Activated effector memory CD4-positive, alpha-beta T cell treated with Interleukin-2 at 50 U/mL for 16 hours (primary cell): Measurements from ENCODE around the gene DLX3.

Source experiments
- DNase-seq: peaks from one replicate; pipeline ENCODE4 v3.0.0-alpha.2; 2020

Gene DLX3

GRCh38 chr17:49990921-49991320 lies 4.1 kb downstream of the DLX3 start:
- no peak for DNase-seq

GRCh38 chr17:49990331-49990730 lies 4.7 kb downstream of the DLX3 start:
- DNase-seq = no peak

- no peak for DNase-seq
Measured at GRCh38 chr17:49989518-49989880, 5.5 kb downstream of the DLX3 start.

GRCh38 chr17:49987681-49988441 lies 7.2 kb downstream of the DLX3 start:
- no peak for DNase-seq

- no peak for DNase-seq
Measured at GRCh38 chr17:49987290-49987585, 7.8 kb downstream of the DLX3 start.

- no peak for DNase-seq
Measured at GRCh38 chr17:49986396-49987289, 8.4 kb downstream of the DLX3 start.

GRCh38 chr17:49985310-49985990 lies 9.6 kb downstream of the DLX3 start:
- no peak for DNase-seq

- DNase-seq = no peak
Measured at GRCh38 chr17:49984776-49985175, 10.2 kb downstream of the DLX3 start.

GRCh38 chr17:49984283-49984682 lies 10.7 kb downstream of the DLX3 start:
- DNase-seq = no peak

GRCh38 chr17:49980703-49981197 lies 14.3 kb downstream of the DLX3 start:
- no peak for DNase-seq

GRCh38 chr17:49979748-49980479 lies 15.1 kb downstream of the DLX3 start:
- DNase-seq = no peak

GRCh38 chr17:49978501-49978900 lies 16.5 kb downstream of the DLX3 start:
- no peak for DNase-seq

GRCh38 chr17:49977463-49978389 lies 17.3 kb downstream of the DLX3 start:
- DNase-seq = no peak

- DNase-seq = no peak
Measured at GRCh38 chr17:49976828-49977202, 18.2 kb downstream of the DLX3 start.

- no peak for DNase-seq
Measured at GRCh38 chr17:49976163-49976827, 18.7 kb downstream of the DLX3 start.

- DNase-seq = no peak
Measured at GRCh38 chr17:49975531-49975930, 19.5 kb downstream of the DLX3 start.

- no peak for DNase-seq
Measured at GRCh38 chr17:49973271-49973615, 21.8 kb downstream of the DLX3 start.

- DNase-seq = no peak
Measured at GRCh38 chr17:49972486-49973270, 22.3 kb downstream of the DLX3 start.

GRCh38 chr17:49971848-49972485 lies 23.1 kb downstream of the DLX3 start:
- no peak for DNase-seq
